SIG-M5 treated with dmso at 0.1 percent for 504 hours (cell line): ENCODE results near the gene MTOR.
A peak's percentile ranks its signal among the peaks of the same experiment; 100 is the strongest.
"Not testable (repeated sequence)": the region's sequence is repeated elsewhere in the genome, so short reads cannot be mapped to it uniquely, and the experiment has no call there.

Experiments used
- DNase-seq: peaks from one replicate; lab custom pipeline; 2025; ENCODE audit not compliant: unreplicated experiment; lab: John Stamatoyannopoulos, UW

Gene MTOR

DNA sequence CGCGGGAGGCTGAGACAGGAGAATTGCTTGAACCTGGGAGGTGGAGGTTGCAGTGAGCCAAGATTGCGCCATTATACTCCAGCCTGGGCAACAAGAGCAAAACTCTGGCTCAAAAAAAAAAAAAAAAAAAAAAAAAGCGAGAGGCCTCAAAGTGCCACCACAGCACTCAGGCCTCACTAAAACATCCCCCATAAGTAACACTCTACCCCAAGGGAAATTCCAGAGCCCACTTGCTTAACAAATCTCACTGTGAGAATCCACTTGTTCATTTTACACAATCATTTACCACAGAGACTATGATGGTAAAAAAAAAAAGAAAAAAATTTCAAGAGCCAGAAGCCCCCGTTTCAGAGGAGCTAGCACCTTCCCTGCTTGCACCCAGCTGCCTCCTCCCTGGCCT, 136.4 kb downstream of the MTOR start:
- DNase-seq: no peak

DNA sequence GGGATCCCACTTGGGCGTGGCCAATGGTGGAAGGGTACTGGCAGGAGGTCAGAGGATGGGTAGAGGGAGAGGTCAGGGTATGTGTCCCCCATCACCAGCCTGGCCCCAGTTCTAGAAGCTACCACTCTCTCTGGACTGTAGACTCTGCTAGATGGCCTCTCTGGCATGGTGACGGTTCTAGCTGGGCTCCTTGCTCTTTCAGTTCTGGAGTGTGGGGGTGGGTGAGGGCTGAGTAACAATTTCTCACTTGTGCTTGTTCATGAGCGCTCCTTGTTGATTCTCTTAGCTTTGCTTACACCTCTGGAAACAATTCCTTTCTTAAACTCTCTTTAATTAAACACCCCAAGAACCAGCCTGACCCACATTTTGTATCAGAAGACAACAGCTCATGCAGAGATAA, 137.4 kb downstream of the MTOR start:
- no peak for DNase-seq

DNA sequence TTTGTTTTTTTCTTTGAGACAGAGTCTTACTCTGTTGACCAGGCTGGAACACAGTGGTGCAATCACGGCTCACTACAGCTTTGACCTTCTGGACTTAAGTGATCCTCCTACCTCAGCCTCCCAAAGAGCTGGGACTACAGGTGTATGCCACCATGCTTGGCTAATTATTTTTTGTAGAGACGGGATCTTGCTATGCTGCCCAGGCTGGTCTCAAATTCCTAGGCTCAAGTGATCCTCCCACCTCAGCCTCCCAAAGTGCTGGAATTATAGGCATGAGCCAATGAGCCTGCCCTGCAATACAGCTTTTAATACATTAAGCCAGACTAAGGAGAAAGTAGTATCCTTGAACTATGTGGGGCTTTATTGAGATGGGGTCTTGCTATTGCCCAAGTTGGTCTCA, 146.0 kb downstream of the MTOR start:
- no peak for DNase-seq

DNA sequence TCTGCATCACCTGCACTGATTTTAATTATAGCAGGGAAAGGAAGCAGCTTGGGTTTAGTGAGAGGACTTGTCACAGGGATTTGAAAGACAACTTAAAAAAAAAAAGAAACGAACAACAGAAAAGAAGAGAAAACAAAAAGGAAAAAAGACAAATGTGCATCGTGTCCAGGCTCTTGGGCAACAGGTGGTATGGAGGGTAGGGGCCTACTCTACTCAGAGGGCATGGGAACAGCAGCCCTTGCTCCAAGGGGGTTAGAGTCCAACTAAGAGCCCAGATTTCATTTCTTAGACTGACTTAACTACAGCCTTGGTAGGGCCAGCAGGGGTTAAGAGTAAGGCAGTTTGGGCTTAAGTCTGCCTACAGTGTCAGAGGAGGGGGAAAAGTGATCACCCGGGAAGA, 147.4 kb downstream of the MTOR start:
- DNase-seq: no peak

DNA sequence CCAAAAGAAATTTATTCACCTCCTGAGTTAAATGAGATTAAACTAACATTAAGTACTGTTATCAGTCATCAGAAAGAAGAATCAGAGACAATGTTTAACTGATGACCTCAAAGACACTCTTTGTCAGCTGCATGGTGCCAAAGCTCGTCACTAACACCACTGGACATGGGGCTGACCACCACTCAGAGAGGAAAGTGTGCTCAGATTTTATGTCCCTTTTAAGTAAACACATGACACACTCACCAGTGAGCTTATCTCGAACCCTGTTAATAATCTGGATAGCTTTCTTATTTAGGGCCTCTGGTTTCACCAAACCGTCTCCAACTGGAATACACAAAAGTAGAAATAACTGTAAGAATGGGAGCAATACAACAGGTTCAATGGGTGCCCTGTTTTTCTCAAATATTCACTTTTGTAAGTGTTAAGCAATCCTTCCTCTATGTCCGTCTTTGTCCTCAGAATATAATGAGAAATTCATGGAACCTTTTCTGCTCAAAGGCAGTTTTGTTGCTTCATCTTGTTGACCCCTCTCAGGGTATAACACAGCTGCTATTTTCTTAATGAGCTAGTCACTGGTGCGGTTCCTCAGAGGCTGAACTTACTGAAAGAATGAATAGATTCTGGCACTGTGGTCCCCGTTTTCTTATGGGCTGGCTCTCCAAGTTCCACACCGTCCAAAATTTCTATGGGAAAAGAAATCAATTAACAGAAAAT, 153.1 kb downstream of the MTOR start:
- no peak for DNase-seq

DNA sequence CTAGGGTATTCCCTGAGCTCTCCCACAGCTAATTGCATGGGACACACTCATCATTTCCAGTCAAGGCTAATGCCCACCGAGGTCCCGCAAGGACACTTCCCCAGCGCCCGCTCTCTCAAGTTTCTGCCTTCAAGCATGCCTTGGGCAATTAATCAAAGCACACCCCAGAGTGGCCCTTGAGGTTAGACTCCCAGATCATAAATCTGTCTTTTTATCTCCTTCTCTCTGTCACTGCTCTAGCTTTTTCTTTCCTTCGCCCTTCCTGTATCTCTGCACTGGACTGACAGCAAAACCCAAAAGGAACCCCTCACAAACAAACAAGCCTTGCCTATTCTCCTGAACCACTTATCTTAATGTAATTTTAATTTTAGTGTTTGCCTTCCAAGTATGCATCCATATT, 154.8 kb downstream of the MTOR start:
- DNase-seq: no peak

DNA sequence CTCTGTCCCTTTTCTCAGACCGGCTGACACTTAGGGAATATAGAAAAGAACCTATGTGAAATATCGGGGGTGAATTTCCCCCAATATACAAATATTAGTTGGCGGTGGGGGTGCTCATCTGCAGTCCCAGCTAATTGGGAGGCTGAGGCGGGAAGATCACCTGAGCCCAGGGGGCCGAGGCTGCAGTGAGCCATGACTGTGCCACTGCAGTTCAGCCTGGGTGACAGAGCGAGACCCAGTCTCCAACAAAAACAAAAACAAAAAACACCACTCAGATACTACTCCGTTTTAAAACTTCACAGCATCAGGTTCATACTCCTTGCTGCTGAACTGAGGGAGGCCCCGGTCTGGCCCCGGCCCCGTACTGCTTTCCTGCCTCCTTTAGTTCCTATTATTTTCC, 156.8 kb downstream of the MTOR start:
- DNase-seq: no peak

DNA sequence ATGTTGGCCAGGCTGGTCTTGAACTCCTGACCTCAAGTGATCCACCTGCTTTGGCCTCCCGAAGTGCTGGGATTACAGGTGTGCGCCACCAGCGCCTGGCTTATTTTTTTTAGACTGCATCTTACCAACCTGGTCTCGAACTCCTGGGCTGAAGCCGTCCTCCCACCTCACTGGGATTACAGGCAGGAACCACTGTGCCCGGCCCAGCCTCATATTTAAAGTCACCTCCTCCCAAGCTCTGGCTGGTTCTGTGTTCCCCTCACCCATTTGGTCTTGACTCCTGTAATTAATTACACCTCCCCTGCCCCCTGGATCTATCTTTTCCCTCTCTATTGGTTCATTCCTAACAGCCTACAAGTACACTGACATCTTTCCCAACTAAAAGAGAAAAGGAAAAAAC, 161.0 kb downstream of the MTOR start:
- DNase-seq: no peak

DNA sequence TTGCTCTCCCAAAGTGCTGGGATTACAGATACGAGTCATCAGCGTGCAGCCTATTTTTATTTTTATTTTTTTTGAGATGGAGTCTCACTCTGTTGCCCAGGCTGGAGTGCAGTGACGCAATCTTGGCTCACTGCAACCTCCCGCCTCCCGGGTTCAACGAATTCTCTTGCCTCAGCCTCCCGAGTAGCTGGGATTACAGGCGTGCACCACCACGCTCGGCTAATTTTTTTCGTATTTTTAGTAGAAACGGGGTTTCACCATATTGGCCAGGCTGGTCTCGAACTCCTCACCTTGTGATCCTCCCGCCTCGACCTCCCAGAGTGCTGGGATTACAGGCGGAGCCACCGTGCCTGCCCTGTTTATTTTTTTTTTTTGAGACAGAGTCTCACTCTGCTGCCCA, 161.5 kb downstream of the MTOR start:
- DNase-seq: not testable (repeated sequence)

DNA sequence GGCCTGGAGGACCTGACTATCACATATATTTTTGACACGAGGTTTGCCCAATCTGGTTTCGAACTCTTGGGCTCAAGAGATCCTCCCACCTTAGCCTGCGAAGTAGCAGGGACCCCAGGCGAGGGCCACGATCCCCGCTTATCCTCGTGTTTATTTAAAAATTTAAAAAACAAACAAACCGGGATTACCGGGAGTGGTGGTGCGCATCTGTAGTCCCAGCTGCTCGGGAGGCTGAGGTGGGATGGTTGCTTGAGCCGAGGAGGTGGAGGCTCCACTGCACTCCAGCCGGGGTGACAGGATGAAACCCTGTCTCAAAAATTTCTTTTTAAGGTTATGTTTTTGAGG, 162.2 kb downstream of the MTOR start:
- no peak for DNase-seq

DNA sequence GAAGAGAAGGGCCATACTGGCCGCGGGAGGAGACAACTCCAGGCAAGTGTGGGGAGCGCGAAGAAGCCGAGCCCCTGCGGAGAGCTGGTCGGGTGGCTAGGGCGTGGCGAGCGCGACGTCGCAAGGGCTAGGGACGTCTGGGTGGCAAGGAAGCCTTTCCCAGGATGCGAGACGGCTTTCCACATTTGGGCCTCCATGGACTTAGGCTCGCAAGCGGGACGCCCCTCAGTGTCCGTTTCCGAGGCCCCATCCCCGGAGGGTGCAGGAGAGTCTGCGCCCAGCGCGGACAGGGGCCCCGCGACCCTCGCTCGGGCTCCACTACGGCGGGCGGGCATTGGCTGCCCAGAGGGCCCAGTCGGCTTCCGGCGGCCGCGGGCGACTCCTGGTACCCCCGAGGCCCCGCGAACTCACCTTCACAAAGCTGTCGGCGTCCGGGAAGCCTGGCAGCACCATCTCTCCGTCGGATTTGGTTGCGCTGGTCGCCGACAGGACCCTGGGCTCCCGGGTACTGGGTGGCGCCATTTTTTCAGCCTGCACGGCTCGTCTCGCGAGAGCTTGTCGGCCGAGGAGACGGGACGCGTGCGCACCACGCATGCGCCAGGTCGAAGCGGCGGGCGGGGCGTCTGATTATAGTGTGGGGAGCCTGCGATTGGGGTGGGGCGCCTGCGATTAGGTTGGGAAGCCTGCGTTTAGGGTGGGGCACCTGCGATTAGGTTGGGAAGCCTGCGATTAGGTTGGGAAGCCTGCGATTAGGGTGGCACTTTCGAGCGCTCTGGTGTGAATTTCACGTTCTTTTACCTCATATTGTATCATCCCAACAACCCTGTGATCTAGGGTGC, 162.8 kb downstream of the MTOR start, which contains the start of gene EXOSC10:
Gene EXOSC10 (minus strand): TSS at position 560 of the 839 bp plus-strand sequence. CDS start 38 bp downstream, at position 522.
- peak; percentile 74 for DNase-seq

DNA sequence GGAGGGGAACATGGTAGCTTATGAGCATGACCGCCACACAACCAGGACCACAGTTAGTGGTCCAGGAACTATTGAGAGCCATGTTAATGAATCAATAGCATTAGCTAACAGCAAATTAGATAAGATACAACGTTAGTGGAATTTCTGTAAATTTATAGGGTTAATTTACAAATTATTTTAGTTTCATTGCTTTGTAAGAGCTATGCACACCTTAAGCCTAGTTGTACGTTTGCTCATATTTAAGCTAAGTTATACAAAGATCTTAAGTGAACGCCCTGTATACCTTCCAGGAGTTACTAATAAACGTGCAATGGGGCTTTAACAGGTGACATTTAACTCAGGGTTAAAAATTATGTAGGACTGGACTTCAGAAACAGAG, 163.4 kb downstream of the MTOR start:
- DNase-seq: no peak

DNA sequence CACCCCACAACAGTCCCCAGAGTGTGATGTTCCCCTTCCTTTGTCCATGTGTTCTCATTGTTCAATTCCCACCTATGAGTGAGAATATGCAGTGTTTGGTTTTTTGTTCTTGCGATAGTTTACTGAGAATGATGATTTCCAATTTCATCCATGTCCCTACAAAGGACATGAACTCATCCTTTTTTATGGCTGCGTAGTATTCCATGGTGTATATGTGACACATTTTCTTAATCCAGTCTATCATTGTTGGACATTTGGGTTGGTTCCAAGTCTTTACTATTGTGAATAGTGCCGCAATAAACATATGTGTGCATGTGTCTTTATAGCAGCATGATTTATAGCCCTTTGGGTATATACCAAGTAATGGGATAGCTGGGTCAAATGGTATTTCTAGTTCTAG, 178.6 kb downstream of the MTOR start:
- not testable (repeated sequence) for DNase-seq

DNA sequence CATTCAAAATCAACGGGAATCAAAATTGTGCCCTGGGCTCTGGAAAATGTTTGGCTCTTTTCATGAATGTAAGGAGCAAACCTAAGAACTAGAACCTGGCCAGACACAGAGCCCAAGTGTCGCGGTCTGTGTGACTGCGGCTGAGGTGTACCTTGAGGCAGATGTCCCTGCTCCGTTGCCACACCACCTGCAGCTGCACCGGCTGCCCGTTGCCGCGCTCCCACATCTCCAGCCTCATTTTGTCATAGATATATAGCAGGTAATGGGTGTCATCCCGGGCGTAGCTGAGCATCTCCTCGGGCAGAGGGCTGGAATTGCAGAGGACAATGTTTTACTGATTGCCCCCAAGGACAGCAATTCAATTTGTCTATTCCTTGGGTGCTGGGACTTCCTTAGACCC, 181.4 kb downstream of the MTOR start:
- no peak for DNase-seq

DNA sequence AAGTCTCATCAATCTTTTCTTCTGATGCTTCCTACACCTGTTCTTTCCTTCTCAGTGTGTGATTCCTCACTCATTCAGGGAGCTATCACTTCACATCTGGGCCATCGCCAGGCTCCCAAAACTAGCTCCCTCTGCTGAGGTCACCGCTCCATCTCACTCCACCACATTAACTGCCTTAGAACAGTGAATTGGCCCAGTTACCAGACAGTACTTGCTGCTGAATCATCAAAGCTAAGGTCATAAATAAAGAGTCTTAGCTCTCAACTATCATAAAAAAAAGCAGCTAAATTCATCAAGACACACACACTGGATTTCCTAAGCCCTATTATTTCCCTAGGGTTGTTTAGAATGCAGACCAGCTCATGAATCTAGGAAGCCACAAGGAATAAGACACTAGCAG, 183.7 kb downstream of the MTOR start:
- DNase-seq: no peak

DNA sequence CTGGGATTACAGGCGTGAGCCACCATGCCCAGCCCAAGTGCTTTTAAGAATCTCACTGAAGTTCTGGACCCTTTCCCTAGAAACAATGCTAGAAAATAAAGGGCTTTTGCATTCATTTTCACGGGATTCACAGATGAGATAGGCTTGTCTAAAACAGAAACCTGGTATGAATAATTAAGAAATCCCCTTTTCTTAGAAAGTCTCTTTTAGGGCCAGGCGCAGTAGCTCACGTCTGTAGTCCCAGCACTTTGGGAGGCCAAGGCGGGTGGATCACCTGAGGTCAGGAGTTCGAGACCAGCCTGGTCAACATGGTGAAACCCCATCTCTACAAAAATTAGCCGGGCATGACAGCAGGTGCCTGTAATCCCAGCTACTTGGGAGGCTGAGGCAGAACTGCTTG, 189.0 kb downstream of the MTOR start:
- DNase-seq: not testable (repeated sequence)

DNA sequence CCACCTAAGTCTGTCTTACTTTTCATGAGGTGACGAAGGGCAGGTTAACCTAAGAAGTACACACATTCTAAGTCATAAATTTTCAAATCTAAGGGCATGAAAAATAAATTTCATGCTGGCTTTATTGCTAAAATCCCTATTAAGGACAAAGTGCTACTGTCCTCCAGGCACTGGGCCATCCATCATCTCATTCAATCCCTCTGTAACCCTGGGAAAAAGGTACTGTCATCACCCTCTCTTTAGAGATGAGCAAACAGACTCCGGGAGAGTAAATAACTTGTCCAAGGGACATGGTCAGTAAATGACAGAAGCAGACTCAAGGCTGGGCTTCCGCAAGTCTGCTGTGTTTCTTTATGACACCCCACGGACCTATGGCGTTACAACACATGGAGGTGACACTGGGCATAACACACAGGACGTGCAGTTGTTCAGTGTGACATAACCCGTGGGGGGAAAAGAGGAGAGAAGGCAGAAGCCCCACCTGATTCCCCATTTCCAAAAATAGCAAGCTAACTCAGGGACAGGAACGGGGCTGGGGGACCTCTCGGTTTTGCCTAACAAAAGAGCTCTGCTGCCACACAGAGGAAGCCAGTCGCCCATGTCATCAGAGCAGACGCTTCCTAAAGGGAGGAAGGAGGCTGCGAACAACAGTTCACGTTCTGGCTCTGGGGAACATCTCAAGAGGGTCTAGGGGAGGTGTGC, 190.0 kb downstream of the MTOR start:
- no peak for DNase-seq

DNA sequence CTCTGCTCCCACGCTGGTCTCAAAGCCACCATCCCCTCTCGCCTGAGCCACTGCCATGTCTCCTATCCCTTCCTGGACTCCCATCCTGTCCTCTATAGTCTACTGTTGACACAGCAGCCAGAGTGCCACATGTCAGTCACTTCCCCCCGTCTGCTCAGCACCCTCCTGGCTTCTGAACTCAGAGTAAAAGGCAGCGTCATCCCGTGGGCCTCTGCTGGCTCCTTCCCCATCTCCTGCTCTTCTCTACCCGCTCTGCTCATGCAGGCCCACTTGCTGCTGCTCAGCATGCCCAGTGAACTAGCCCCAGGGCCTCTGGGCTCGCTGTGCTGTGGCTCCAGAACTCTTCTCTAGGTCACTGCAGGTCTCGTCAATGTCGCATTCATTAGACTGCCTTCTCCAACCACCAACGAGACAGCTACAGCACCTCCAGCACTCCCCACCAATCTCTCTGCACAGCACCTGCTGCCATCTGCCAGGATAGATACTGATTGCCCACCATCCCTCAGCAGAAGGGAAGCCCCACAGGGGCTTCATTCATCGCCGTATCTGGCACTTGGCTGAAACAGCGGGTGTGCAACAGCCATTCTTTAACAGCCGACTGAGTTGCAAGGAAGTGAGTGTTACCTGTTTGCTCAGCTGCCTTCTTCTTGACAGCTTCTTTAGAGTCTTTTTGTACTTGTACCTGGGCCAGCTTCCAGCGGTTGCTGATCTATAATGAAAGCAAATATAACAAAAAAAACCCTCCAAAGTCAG, 190.7 kb downstream of the MTOR start:
- DNase-seq: no peak

DNA sequence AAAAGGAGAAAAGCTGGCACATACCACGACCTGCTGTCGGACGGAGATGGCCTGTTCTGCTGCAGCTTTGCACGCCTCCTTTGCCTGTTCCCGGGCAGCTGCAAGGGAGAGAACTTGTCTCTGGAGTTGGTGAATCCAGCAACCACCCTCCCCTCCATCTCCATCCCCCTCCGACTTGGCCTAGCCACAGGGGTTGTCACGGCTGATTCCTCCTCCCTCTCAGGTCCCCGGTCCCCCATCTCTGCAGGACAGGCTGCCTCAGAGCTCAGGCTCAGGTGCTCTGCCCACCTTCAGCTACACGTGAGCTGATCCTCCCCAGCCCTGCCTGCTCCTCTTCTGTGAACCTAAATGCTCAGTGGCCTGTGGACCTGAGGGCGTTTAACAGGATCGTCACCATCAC, 191.5 kb downstream of the MTOR start:
- no peak for DNase-seq

DNA sequence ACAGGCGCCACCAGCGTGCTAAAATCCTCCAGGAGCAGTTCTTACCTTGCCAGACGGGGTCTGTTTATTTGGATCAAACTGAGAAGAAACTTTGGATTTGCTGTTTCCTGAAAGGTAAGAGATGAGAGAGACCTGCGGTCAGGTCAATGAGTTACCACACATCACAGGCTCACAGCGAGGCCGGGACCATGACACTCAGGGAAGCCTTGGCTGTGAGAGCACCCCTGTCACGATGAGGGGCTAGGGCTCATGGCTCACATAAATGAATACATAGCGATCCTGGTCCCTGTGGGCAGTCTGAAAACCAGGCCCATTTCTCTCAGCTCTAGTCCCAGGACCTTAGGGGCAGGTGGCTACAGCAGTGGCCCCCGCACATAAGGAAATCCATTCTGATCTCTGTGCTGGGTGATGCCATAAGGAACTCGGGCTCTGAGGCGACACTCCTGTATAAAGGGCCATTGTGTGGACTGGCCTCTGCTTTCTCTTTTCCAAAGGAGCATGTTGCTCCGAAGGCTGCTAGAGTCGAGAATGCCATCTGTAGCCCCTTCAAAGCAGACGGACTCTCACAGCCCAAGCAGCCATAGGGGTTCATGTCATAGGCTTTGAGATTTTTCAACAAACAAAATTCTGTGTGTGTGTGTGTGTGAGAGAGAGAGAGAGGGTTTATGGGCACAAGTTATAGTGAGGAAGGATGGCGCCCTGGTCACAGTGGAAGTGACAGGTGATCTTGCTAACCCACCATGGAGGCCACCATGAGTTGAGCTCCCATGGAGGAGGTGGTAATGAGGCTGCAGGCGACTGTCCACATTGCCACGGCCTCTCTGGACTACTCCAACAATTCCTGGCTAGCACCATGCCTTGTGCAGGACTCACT, 193.5 kb downstream of the MTOR start:
- no peak for DNase-seq
